HG02840 (cell line): ENCODE data around the gene NPIPA1.
"Not testable (repeated sequence)": the region's sequence is repeated elsewhere in the genome, so short reads cannot be mapped to it uniquely, and the experiment has no call there.

ENCODE experiments used
- ATAC-seq: cut with Tn5 transposase; IDR thresholded peaks from one replicate; pipeline ENCODE4 v1.9.1; 2021; ENCODE audit warnings: mild to moderate bottlenecking, moderate library complexity, moderate number of reproducible peaks; ENCODE audit not compliant: unreplicated experiment, low FRiP score

Gene NPIPA1

DNA sequence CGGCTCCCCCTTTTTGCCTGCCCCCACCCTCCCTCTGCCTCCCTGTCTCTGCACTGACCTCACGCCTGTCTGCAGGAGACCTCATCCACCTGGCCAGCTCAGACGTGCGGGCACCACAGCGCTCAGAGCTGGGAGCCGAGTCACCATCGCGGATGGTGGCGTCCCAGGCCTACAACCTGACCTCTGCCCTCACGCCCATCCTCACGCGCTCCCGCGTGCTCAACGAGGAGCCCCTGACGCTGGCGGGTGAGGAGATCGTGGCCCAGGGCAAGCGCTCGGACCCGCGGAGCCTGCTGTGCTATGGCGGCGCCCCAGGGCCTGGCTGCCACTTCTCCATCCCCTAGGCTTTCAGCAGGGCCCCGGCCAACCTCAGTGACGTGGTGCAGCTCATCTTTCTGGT lies 8.1 kb upstream of the NPIPA1 start:
- not testable (repeated sequence) for ATAC-seq

DNA sequence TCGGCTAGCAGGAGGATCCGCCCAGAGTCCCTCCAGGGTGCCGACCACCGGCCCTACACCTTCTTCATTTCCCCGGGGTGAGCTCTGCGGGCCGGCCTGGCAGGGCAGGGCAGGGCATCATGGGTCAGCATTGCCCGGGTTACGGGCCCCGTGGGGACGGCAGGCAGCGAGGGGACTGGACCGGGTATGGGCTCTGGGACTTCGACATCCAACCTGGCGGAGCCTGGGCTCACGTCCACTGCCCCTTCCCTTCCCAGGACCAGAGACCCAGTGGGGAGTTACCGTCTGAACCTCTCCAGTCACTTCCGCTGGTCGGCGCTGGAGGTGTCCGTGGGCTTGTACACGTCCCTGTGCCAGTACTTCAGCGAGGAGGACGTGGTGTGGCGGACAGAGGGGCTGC lies 7.0 kb upstream of the NPIPA1 start:
- ATAC-seq: not testable (repeated sequence)

DNA sequence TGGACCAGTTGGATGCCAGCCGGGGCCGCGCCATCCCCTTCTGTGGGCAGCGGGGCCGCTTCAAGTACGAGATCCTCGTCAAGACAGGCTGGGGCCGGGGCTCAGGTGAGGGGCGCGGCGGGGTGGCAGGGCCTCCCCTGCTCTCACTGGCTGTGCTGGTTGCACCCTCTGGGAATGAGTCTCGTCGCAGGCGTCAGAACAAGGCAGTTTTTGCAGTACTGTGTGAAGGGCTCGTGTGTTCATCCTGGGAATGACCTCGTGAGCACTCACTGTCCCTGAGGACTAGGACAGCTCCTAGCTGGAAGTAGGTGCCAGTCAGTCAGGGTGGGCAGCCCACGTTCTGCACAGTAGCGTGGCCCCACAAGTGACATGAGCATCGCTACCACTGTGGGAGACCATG lies 6.3 kb upstream of the NPIPA1 start:
- not testable (repeated sequence) for ATAC-seq

DNA sequence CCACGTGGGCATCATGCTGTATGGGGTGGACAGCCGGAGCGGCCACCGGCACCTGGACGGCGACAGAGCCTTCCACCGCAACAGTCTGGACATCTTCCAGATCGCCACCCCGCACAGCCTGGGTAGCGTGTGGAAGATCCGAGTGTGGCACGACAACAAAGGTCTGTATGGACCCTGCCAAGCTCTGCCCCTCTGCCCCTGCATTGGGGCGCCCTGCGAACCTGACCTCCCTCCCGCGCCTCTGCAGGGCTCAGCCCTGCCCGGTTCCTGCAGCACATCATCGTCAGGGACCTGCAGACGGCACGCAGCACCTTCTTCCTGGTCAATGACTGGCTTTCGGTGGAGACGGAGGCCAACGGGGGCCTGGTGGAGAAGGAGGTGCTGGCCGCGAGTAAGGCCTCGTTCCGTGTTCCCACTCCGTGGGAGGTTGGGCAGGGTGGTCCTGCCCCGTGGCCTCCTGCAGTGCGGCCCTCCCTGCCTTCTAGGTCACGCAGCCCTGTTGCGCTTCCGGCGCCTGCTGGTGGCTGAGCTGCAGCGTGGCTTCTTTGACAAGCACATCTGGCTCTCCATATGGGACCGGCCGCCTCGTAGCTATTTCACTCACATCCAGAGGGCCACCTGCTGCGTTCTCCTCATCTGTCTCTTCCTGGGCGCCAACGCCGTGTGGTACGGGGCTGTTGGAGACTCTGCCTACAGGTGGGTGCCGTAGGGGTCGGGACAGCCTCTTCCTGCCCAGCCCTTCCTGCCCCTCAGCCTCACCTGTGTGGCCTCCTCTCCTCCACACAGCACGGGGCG lies 4.5 kb upstream of the NPIPA1 start:
- not testable (repeated sequence) for ATAC-seq

DNA sequence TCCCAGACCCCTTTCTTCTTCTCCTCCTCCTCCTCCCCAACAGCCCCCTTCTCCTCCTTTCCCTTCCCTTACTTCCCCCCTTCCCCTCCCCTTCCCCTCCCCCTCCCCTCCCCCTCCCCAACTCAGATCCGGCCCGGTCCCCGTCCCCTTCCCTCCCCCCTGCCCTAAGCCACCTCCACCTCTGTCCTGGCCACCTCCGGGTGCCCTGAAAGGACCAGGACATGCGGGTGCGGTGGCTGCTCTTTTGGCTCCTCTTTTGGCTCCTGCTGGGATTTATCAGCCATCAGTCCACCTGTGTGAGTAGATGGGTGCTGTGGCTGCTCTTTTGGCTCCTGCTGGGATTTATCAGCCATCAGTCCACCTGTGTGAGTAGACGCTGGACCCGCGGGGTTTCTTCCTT lies 751 bp downstream of the NPIPA1 start:
- not testable (repeated sequence) for ATAC-seq

DNA sequence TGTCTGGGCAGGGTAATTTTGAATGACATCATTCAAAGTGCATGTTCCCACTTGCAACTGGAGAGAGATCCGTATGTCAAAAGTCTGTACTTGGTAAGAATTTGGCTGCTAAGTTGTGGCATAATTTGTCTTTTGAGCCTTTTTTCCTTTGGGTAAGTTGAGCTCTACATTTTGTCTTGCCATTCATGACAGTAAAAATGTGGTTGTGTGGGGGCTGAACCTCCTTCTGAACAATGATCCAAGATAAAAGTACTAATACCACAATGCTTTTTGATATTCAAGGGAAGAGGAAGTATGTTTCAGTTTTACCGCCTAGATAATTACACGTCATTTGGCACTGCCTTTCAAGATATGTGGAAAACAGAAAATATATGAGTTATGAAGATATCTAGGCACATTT lies 5.4 kb downstream of the NPIPA1 start:
- not testable (repeated sequence) for ATAC-seq

DNA sequence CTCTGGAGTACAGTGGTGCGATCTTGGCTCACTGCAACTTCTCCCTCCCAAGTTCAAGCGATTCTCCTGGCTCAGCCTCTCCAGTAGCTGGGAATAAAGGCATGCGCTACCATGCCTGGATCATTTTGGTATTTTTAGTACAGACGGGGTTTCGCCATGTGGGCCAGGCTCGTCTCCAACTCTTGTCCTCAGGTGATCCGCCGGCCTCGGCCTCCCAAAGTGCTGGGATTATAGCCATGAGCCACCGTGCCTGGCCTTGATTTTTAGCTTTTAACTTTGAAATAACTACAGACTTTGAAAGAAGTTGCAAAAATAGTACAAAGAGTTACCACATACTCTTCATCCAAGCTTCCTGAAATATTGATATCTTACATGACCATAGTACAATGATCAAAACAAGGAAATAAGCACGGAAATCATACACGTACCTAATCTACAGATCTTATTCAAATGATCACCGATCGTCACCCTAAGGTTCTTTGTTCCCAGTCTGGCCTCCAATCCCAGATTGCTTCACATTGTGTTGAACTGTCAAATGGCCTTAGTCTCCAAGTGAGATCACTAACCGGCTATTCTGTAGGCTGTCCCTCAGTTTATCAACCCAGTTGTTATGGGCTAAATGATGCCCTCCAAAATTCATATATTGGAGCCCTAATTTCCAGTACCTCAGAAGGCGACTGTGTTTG lies 18.4 kb downstream of the NPIPA1 start:
- ATAC-seq: no peak

DNA sequence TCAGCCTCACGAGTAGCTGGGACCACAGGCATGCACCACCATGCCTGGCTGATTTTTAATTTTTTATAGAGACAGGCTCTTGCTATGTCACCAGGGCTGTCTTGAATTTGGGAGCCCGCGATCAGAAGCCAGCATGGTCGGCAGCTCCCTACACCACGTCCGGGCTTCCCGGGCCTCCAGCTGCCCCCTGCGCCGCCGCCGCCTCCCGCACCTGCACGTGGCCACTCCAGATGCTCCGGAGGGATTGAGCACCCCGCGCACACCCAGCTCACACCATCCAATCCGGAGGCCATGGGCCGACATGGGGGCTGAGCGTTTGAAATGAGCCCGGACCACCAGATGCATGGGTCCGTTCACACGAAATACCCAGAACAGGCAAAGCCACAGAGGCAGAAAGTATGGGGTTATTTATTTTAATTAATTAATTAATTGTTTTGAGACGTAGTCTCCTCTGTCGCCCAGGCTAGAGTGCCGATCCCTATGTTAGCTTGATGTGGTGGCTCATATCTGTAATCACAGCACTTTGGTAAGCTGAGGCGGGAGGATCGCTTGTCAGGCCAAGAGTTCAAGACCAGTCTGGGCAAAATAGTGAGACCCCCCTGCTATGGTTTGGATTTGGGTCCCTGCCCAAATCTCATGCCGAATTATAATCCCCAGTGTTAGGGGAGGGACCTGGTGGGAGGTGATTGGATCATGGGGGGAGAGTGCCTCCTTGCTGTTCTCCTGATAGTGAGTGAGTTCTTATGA lies 20.5 kb downstream of the NPIPA1 start:
- no peak for ATAC-seq

DNA sequence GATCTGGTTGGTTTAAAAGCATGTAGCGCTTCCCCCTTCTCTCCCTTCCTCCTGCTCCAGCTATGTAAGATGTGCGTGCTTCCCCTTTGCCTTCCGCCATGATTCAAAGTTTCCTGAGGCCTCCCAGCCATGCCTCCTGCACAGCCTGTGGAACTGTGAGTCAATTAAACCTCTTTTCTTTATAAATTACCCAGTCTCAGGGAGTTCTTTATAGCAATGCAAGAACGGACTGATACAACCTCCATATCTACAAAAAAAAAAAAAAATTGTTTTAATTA lies 21.0 kb downstream of the NPIPA1 start:
- no peak for ATAC-seq

DNA sequence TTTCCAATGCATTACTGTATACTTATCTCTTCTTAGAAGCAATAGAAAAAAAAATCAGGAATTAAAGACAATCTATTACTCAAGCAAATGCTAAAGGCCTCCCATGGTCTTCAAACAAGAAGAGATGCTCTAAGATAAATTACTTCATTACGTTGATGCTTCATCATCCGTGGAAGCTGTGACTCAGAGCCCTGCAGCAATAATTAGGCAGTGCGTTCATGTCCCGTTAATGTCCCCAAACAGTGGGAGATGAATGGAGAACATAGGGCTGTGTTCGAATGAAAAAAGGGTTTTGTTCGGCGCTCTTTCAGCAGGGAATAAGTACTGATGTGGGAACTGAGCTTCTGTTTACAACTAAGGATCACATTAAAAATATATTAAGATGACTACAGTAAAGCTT lies 21.7 kb downstream of the NPIPA1 start:
- no peak for ATAC-seq

DNA sequence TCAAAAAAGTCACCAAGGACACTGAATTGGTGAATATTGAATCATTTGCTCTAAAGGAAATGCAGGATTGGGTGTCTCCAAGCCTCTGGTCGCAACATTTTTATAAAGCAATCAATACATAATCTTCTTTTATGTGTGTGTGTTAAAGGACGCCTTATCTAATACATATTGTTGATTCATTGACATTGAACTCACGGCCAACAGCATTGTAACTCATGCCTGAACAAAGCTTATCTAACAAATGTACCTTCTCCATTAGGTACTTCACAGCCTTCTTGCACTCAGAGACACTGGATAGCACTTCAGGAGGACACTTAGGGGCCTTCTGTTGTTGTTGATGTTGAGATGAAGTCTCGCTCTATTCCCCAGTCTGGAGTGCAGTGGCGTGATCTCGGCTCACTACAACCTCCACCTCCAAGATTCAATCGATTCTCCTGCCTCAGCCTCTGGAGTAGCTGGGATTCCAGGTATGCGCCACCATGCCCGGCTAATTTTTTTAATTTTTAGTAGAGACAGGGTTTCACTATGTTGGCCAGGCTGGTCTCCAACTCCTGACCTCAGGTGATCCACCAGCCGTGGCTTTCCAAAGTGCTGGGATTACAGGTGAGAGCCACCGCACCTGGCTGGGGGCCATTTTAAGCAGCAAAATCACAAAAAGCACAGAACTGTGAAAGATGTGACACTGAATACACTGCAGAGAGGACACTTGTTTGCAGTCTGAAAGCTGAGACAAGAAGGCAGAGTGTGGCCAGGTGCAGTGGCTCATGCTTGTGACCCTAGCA lies 24.4 kb downstream of the NPIPA1 start:
- no peak for ATAC-seq

DNA sequence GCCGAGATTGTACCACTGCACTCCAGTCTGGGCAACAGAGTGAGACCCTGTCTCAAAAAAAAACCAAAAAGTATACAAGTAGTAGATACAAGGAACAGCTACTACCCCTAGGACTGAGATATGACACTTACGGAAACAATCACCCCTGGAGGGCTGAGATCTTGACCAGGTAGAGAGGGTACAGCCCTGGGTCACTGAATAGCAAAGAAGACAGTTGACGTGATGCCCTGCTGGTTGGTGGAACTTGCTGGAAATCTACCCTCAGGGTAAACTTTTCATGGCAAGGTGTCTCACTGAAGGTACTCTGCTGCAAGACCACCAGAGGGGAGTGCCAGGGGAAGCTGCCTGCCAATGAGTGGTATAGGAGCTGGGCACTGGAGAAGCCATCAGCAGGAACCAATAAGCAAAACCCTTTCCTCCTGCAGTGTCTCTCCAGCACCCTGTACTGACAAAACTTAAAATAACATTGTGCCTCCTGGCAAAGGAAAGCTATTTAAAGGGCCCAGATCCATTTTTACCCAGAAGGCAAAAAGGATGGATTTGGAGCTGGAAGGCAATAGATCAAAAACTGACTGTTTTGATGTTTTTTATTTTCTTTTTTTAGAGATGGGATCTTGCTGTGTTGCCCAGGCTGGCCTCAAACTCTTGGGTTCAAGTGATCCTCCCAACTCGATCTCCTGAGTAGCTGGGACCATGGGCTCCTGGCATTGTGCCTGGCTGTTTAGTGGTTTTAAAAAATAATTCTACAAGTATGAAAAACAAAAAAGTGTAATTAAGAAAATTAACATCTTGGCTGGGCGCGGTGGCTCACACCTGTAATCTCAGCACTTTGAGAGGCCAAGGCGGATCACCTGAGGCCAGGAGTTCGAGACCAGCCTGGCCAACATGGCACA lies 26.3 kb downstream of the NPIPA1 start:
- no peak for ATAC-seq

DNA sequence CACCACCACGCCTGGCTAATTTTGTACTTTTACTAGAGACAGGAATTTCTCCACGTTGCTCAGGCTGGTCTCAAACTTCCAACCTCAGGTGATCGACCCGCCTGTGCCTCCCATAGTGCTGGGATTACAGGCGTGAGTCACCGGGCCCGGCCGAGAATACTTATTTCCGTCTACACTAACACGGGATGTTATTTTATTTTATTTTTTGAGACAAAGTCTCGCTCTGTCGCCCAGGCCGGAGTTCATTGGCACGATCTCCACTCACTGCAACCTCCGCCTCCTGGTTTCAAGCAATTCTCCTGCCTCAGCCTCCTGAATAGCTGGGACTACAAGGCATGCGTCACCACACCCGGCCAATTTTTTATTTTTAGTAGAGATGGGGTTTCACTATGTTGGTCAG lies 28.1 kb downstream of the NPIPA1 start:
- ATAC-seq: no peak

DNA sequence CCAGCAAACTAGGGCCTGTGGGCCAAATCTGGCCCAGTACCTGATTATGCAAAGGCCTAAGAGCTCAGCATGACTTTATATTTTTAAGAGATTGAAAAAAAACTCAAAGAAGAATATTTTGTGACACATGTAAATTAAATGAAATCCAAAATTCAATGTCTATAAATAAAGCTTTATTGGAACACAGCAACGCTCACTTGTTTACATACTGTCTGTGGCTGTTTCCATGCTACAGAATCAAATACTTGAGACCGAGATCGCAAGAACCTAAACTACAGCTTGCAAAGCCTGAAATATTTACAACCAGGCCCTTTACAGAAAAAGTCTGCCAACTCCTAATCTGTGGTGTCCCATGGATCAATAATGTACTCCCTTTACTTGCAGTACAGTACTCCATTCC lies 32.6 kb downstream of the NPIPA1 start:
- not testable (repeated sequence) for ATAC-seq

DNA sequence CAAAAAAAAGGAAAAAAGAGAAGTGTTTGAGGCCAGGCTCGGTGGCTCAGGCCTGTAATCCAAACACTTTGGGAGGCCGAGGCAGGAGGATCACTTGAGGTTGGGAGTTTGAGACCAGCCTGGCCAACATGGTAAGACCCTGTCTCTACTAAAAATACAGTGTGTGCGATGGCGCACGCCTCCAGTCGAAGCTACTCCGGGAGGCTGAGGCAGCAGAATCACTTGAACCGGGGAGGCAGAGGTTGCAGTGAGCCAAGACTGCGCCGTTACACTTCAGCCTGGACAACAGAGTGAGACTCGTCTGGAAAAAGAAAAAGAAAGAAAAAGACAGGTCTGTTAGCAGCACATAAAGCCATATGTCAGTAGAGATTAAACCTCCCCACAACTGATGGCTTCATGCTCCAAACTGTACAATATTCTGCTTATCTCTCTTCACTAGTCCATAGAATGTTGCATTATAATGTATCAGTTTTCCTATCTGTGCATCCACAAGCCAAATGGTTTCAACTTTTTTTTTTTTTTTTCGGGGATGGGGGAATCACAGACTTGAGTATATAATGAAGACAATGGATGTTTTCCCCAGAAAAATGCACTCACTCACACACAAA lies 34.5 kb downstream of the NPIPA1 start:
- ATAC-seq: not testable (repeated sequence)

DNA sequence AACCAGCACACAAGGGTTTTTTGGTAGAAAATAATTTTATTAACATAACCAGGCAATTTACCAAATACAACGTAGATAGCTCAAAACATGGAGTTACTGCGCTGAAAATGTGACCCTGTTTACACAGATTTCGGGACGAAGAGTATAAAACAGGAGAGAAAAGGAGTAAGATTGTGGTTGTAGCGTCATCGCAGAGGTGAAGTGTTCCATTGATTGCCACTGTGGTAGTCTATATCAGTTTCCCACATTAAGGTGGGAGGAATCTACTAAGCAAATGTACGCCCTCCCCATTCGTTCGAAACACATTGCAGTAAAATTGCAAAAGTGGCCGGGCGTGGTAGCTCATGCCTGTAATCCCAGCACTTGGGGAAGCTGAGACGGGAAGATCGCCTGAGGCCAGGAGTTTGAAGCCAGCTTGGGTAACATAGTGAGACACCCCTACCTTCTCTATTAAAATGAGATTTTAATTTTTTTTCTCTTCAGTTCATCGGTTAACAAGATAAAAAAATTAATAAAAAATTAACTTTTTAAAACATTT lies 36.6 kb downstream of the NPIPA1 start:
- not testable (repeated sequence) for ATAC-seq

DNA sequence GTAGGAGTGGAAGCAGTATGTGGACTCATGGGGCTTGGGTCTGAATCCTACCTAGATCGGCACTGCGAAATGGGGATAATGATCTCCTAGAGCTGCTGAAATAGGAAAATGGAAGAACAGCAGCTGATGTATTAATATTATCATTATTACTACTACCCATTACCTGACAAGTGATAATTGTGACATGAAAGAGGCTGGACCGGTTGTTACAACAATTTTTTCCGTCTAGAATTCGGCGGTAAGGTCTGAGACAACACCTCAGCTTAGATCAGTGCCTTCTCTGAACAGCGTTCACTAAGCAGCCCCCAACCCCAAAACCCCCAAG lies 37.0 kb downstream of the NPIPA1 start:
- ATAC-seq: not testable (repeated sequence)

DNA sequence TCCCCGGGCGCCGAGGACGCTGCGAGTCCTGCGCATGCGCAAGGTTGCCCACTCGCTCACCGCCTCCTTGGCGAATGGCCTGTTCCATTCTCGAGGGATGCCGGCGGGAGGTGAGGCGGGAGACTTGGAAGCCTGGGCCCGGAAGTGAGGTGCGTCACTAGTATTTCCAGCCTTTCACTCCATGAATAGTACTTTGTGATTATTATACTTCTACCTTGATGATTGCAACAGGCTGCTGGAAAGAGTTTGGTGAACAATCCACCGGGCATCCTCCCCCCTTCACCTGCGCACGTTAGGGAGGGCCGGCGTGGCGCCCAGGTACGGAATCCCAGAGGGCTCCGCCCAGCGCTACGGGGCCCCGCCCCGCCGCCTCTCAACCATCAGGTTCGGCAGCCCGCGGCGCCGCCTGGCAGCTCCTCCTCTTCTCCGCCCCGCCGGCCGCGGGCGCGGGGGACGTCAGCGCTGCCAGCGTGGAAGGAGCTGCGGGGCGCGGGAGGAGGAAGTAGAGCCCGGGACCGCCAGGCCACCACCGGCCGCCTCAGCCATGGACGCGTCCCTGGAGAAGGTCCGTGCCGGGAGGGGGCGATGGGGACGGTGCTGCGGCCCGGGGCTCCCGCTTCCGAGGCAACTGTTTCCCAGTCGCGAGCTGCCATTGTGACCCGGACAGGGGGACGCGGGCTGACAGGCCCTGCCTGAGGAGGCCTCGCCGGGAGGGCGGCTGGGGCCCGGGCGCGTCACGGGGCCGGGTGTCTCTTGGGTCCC lies 37.6 kb downstream of the NPIPA1 start, which contains the start of gene PDXDC1:
PDXDC1 (plus strand) TSS at position 371 of the 762 bp plus-strand sequence; CDS start at position 545, 174 bp downstream.
- peak; percentile 92 for ATAC-seq
